H1 (cell line): Measurements from ENCODE around the gene ADD3. TPM values are rescaled to one million over a fixed set of nuclear protein-coding genes. Genes with fewer than 3 reads are reported as not detected.

ENCODE experiments used
- FOSL1 ChIP-seq: IDR thresholded peaks from 2 replicates; pipeline ENCODE4 v1.6.1; 2011; ENCODE audit warnings: mild to moderate bottlenecking, low read depth, low read length, moderate library complexity; ENCODE audit not compliant: insufficient read depth
- SUZ12 ChIP-seq: fragments of 200-600 bp; sonication (generic); IDR thresholded peaks from 2 replicates; pipeline ENCODE4 v1.6.1; 2012; ENCODE audit warnings: mild to moderate bottlenecking, inconsistent platforms, low read length, moderate library complexity, mixed read lengths
- polyA plus RNA-seq, 7 experiments: library from polyadenylated mRNA; depleted of rRNA in 3 of 7; stranded (reverse) in 5 of 7; unstranded in 2 of 7; fragments of >200 nt in 5 of 7; fragments of 200-250 nt in 2 of 7; gene quantifications; 1 replicate in 5 of 7; 2 replicates in 1 of 7; 4 replicates in 1 of 7; pipeline versions ENCODE4 v1.2.1 to v1.2.3, GENCODE V29; 2011 to 2013; ENCODE audit warnings: missing spikeins in 2 of 7, mixed read lengths in 2 of 7
- total RNA-seq: library from RNA; stranded (reverse); fragmentation: NEBNext Ultra II Directional; extraction: Animal tissue kit (Norgen Biotek cat#: 25700); gene quantifications from 2 replicates; pipeline ENCODE4 v1.2.1, GENCODE V29; 2021

The ADD3 gene
- total and polyA plus RNA-seq, 2 of the 8 experiments (the other 6 are each of a cell fraction or from before 2014, with no cell fraction given) = 44.7 to 85.6 TPM

GRCh38 chr10:109996766-109997171 is 11.0 kb upstream of the ADD3 start (continued):
- no peak for TF ChIP-seq FOSL1
- no peak for TF ChIP-seq SUZ12
